SK-N-SH treated with all-trans-retinoic acid at 6 μM for 48 hours (cell line): Measurements from ENCODE around the gene ACACB.

Experiments
- ATAC-seq: fragments of 200-7000 bp; cut with Tn5 transposase; 3 replicates; pipeline ENCODE4 v1.9.1; 2020; ENCODE audit warnings: mild to moderate bottlenecking, moderate library complexity
- ARNTL ChIP-seq: fragments of 450-650 bp; formaldehyde crosslinking; IDR thresholded peaks from 2 replicates; pipeline ENCODE4 v1.5.0; 2020; ENCODE audit warnings: low read depth, mild to moderate bottlenecking, moderate library complexity, borderline replicate concordance
- BACH2 ChIP-seq: fragments of 250-450 bp; sonication (Bioruptor Pico); IDR thresholded peaks from 2 replicates; pipeline ENCODE4 v1.9.0; 2021; ENCODE audit warnings: mild to moderate bottlenecking, borderline replicate concordance
- CSDC2 ChIP-seq: fragments of 250-450 bp; sonication (Bioruptor Pico); IDR thresholded peaks from 2 replicates; pipeline ENCODE4 v1.5.0; 2020; ENCODE audit warnings: mild to moderate bottlenecking, moderate library complexity
- ESRRG ChIP-seq: fragments of 250-450 bp; sonication (Bioruptor Pico); IDR thresholded peaks from 2 replicates; pipeline ENCODE4 v1.6.1; 2021; ENCODE audit warnings: mild to moderate bottlenecking
- GLIS3 ChIP-seq: fragments of 250-450 bp; sonication (Bioruptor Pico); IDR thresholded peaks from 2 replicates; pipeline ENCODE4 v1.5.0; 2020; ENCODE audit warnings: mild to moderate bottlenecking, moderate library complexity
- ISL1 ChIP-seq: fragments of 250-450 bp; sonication (Bioruptor Pico); IDR thresholded peaks from 2 replicates; pipeline ENCODE4 v2.1.2; 2022; ENCODE audit warnings: mild to moderate bottlenecking, moderate library complexity
- OSR1 ChIP-seq: fragments of 250-450 bp; sonication (Bioruptor Pico); IDR thresholded peaks from 2 replicates; pipeline ENCODE4 v1.8.0; 2022; ENCODE audit warnings: moderate library complexity, mild to moderate bottlenecking, inconsistent platforms
- PPARA ChIP-seq: fragments of 250-450 bp; sonication (Bioruptor Pico); IDR thresholded peaks from 2 replicates; pipeline ENCODE4 v1.5.0; 2020; ENCODE audit warnings: mild to moderate bottlenecking, borderline replicate concordance
- SNAI2 ChIP-seq: fragments of 250-450 bp; sonication (Bioruptor Pico); IDR thresholded peaks from 2 replicates; pipeline ENCODE4 v1.5.0; 2020; ENCODE audit warnings: mild to moderate bottlenecking, moderate library complexity
- TCF4 ChIP-seq: fragments of 250-450 bp; sonication (Bioruptor Pico); IDR thresholded peaks from 2 replicates; pipeline ENCODE4 v1.8.0; 2021; ENCODE audit warnings: mild to moderate bottlenecking, moderate library complexity, borderline replicate concordance
- TOX ChIP-seq: fragments of 250-450 bp; sonication (Bioruptor Pico); IDR thresholded peaks from 2 replicates; pipeline ENCODE4 v1.8.0; 2021; ENCODE audit warnings: mild to moderate bottlenecking, moderate library complexity, borderline replicate concordance
- TSHZ2 ChIP-seq: fragments of 250-450 bp; sonication (Bioruptor Pico); IDR thresholded peaks from 2 replicates; pipeline ENCODE4 v1.5.0; 2020; ENCODE audit warnings: mild to moderate bottlenecking, moderate library complexity
- ZC3H10 ChIP-seq: fragments of 250-450 bp; sonication (Bioruptor Pico); IDR thresholded peaks from 2 replicates; pipeline ENCODE4 v1.5.1; 2021; ENCODE audit warnings: mild to moderate bottlenecking, moderate library complexity
- ZFP3 ChIP-seq: fragments of 250-450 bp; sonication (Bioruptor Pico); IDR thresholded peaks from 2 replicates; pipeline ENCODE4 v1.5.0; 2020; ENCODE audit warnings: mild to moderate bottlenecking, moderate library complexity
- ZFP30 ChIP-seq: fragments of 450-650 bp; formaldehyde crosslinking; IDR thresholded peaks from 2 replicates; pipeline ENCODE4 v1.5.0; 2022; ENCODE audit warnings: mild to moderate bottlenecking, moderate library complexity
- ZNF565 ChIP-seq: fragments of 450-650 bp; formaldehyde crosslinking; conservative IDR thresholded peaks from 2 replicates; pipeline ENCODE4 v1.5.0; 2020; ENCODE audit warnings: low read depth, mild to moderate bottlenecking, moderate library complexity
- ZNF70 ChIP-seq: fragments of 450-650 bp; formaldehyde crosslinking; IDR thresholded peaks from 2 replicates; pipeline ENCODE4 v1.5.0; 2020; ENCODE audit warnings: mild to moderate bottlenecking, moderate library complexity
- TF ChIP-seq, protein P1 (sequence below): fragments of 250-450 bp; sonication (Bioruptor Pico); IDR thresholded peaks from 2 replicates; pipeline ENCODE4 v1.5.1; 2020; ENCODE audit warnings: low read depth, mild to moderate bottlenecking, moderate library complexity
- TF ChIP-seq, protein P2 (sequence below): fragments of 250-450 bp; sonication (Bioruptor Pico); IDR thresholded peaks from 2 replicates; pipeline ENCODE4 v1.8.0; 2021; ENCODE audit warnings: low read depth, mild to moderate bottlenecking, moderate library complexity, borderline replicate concordance
- TF ChIP-seq, protein P3 (sequence below): fragments of 250-450 bp; sonication (Bioruptor Pico); IDR thresholded peaks from 2 replicates; pipeline ENCODE4 v1.8.0; 2020; ENCODE audit warnings: mild to moderate bottlenecking, moderate library complexity, borderline replicate concordance
- TF ChIP-seq, protein P4 (sequence below): fragments of 250-450 bp; sonication (Bioruptor Pico); IDR thresholded peaks from 2 replicates; pipeline ENCODE4 v1.5.1; 2021; ENCODE audit warnings: mild to moderate bottlenecking, moderate library complexity

Gene ACACB

DNA sequence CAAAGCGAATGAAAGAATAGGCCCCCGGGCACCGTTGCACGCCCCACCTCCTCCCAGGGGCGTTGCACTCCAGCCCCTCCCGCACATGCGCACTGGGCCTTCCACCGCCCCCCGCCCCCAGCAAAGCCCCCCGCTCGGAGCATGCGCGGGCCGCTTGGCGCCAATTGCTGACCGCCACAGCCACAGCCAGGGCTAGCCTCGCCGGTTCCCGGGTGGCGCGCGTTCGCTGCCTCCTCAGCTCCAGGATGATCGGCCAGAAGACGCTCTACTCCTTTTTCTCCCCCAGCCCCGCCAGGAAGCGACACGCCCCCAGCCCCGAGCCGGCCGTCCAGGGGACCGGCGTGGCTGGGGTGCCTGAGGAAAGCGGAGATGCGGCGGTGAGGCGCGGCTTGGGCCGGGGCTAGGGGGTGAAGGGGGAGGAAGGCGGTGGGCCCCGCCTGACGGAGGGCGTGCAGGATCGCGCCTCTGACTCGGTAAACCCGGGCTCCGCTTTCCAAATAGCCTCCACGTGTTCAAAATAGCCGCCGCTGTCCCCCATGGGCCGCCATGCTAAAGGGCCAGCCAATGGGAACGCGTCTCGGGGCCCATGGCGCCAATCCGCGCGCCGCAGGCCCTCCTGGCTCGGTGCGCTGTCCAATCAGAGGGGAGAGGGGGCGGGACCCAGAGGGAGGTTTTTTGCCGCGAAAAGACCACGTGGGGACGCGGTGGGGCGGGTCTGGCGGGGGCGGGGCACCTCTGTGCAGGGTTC is 18.8 kb upstream of the ACACB start, which contains the start of gene UNG:
Gene UNG, plus strand, starts transcription at position 163 of the 748 bp plus-strand sequence. Its CDS starts 83 bp downstream, at position 246.
- TF ChIP-seq ZC3H10 (CRISPR knock-in tag) (no peak), ESRRG (CRISPR knock-in tag) (no peak), BACH2 (CRISPR knock-in tag) (no peak), CSDC2 (no peak), ZFP30 (CRISPR knock-in tag) (no peak), ZFP3 (CRISPR knock-in tag) (no peak), GLIS3 (no peak), ISL1 (CRISPR knock-in tag) (no peak), ZNF565 (CRISPR knock-in tag) (no peak)
- TF ChIP-seq, protein P1, sequence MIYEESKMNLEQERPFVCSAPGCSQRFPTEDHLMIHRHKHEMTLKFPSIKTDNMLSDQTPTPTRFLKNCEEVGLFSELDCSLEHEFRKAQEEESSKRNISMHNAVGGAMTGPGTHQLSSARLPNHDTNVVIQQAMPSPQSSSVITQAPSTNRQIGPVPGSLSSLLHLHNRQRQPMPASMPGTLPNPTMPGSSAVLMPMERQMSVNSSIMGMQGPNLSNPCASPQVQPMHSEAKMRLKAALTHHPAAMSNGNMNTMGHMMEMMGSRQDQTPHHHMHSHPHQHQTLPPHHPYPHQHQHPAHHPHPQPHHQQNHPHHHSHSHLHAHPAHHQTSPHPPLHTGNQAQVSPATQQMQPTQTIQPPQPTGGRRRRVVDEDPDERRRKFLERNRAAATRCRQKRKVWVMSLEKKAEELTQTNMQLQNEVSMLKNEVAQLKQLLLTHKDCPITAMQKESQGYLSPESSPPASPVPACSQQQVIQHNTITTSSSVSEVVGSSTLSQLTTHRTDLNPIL (CRISPR knock-in tag) = no peak
- TF ChIP-seq, all 23 proteins: peak for 0
- ATAC-seq = peak; percentile 97

DNA sequence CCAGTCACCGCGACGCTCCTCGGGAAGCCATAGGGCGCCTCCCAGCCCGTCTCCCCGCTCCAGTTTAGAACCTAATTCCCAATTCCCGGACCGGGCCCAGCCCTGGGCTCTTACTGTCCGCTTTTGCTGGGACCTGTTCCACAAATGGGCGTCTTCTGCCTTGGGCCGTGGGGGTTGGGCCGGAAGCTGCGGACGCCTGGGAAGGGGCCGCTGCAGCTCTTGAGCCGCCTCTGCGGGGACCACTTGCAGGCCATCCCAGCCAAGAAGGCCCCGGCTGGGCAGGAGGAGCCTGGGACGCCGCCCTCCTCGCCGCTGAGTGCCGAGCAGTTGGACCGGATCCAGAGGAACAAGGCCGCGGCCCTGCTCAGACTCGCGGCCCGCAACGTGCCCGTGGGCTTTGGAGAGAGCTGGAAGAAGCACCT is 18.2 kb upstream of the ACACB start:
- no peak for TF ChIP-seq ZC3H10 (CRISPR knock-in tag)
- TF ChIP-seq SNAI2 (CRISPR knock-in tag) = no peak
- TF ChIP-seq OSR1 (CRISPR knock-in tag) = no peak
- TF ChIP-seq BACH2 (CRISPR knock-in tag) = no peak
- no peak for TF ChIP-seq TCF4
- no peak for TF ChIP-seq ARNTL (CRISPR knock-in tag)
- TF ChIP-seq, protein P2, sequence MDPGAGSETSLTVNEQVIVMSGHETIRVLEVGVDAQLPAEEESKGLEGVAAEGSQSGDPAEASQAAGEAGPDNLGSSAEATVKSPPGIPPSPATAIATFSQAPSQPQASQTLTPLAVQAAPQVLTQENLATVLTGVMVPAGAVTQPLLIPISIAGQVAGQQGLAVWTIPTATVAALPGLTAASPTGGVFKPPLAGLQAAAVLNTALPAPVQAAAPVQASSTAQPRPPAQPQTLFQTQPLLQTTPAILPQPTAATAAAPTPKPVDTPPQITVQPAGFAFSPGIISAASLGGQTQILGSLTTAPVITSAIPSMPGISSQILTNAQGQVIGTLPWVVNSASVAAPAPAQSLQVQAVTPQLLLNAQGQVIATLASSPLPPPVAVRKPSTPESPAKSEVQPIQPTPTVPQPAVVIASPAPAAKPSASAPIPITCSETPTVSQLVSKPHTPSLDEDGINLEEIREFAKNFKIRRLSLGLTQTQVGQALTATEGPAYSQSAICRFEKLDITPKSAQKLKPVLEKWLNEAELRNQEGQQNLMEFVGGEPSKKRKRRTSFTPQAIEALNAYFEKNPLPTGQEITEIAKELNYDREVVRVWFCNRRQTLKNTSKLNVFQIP (CRISPR knock-in tag) = no peak
- no peak for TF ChIP-seq ZNF70 (CRISPR knock-in tag)
- peak; percentile 59 for ATAC-seq

DNA sequence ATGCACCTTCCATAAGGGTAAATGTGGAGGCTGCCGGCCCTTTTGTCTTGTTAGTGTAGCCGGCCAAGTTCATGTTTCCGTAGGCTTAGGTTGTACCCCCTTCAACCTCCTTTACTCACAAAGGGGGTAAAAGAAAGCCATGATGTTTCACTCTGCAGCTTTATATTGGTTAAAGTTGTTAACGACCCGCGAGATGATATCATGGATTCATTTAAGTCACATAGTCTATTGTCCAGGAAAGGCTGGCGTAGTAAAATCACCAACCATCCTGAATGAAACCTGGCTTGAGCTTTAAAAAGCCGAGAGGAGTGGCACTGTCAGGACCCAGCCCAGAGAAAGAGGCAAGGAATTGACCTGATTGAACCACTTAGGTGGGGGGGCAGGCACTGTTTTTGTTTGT is 17.7 kb upstream of the ACACB start:
- peak; percentile 4 for ATAC-seq
- TF ChIP-seq, protein P3, sequence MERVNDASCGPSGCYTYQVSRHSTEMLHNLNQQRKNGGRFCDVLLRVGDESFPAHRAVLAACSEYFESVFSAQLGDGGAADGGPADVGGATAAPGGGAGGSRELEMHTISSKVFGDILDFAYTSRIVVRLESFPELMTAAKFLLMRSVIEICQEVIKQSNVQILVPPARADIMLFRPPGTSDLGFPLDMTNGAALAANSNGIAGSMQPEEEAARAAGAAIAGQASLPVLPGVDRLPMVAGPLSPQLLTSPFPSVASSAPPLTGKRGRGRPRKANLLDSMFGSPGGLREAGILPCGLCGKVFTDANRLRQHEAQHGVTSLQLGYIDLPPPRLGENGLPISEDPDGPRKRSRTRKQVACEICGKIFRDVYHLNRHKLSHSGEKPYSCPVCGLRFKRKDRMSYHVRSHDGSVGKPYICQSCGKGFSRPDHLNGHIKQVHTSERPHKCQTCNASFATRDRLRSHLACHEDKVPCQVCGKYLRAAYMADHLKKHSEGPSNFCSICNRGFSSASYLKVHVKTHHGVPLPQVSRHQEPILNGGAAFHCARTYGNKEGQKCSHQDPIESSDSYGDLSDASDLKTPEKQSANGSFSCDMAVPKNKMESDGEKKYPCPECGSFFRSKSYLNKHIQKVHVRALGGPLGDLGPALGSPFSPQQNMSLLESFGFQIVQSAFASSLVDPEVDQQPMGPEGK (CRISPR knock-in tag) = no peak

DNA sequence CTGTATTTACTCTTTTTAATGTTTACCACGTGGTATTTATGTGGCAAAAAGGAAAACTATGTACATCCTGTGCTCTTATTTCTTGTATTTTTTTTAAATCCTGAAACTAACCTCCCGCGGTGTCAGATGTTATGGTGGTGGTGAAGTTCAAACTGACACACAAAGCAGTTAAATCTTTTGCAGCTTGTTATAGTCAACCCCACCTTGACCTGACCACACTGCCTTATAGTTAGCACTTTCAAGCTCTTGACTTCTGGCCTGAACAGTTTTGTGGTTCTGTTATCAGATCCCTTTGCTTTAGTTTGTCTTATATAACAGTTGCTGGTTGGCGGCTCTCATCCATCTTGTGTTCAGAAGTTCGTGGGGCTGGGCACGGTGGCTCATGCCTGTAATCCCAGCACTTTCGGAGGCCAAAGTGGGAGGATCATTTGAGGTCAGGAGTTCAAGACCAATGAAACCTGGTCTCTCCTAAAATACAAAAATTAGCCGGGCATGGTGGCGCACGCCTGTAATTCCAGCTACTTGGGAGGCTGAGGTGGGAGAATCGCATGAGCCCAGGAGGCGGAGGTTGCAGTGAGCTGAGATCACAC is 16.9 kb upstream of the ACACB start:
- ATAC-seq = no peak
- no peak for TF ChIP-seq TOX (CRISPR knock-in tag)
- TF ChIP-seq TCF4 = no peak
- no peak for TF ChIP-seq ZFP30 (CRISPR knock-in tag)
- TF ChIP-seq ARNTL (CRISPR knock-in tag) = no peak
- TF ChIP-seq, protein P4, sequence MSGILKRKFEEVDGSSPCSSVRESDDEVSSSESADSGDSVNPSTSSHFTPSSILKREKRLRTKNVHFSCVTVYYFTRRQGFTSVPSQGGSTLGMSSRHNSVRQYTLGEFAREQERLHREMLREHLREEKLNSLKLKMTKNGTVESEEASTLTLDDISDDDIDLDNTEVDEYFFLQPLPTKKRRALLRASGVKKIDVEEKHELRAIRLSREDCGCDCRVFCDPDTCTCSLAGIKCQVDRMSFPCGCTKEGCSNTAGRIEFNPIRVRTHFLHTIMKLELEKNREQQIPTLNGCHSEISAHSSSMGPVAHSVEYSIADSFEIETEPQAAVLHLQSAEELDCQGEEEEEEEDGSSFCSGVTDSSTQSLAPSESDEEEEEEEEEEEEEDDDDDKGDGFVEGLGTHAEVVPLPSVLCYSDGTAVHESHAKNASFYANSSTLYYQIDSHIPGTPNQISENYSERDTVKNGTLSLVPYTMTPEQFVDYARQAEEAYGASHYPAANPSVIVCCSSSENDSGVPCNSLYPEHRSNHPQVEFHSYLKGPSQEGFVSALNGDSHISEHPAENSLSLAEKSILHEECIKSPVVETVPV (CRISPR knock-in tag) = no peak
- TF ChIP-seq, protein P2 (CRISPR knock-in tag) = no peak
- no peak for TF ChIP-seq TSHZ2 (CRISPR knock-in tag)
- TF ChIP-seq ISL1 (CRISPR knock-in tag) = no peak
- no peak for TF ChIP-seq CSDC2
- no peak for TF ChIP-seq ZNF565 (CRISPR knock-in tag)
- TF ChIP-seq, protein P3 (CRISPR knock-in tag) = no peak
- no peak for TF ChIP-seq BACH2 (CRISPR knock-in tag)
- TF ChIP-seq GLIS3 = no peak
- no peak for TF ChIP-seq ZNF70 (CRISPR knock-in tag)
- no peak for TF ChIP-seq ZFP3 (CRISPR knock-in tag)
- TF ChIP-seq PPARA (CRISPR knock-in tag) = no peak
